Measurements from ENCODE around the gene EXOSC5.

Gene EXOSC5

DNA sequence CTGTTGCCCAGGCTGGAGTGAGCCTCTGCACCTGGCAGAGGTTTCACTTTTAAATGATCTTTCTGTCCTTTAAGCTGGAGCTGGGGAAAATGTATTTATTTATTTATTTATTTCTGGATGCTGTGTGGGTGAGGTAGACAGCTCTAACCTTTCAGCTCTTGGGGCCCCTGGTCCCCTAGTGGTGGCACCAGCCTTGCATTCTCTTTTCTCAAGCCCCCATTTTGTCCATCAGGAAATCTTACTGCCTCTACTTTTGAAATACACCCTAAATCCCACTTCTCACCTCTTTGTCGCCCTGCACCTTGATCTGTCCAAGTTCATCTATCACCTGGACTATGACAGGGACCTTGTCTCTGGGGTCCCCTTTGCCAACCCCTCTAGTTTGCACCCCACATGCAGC is 31.1 kb downstream of the EXOSC5 start:
- TF ChIP-seq JUND (IDR thresholded peaks at IDR 0.05; ENCODE audit: low read depth) = no peak
- in situ Hi-C loops (cut with HindIII; ENCODE audit: low pct_unique_long_range_greater_than_20kb, low sequenced_read_pairs) = no loop called here
- DNase-seq (ENCODE audit: low read depth in 1 of 2, low spot score in 1 of 2) = no peak

DNA sequence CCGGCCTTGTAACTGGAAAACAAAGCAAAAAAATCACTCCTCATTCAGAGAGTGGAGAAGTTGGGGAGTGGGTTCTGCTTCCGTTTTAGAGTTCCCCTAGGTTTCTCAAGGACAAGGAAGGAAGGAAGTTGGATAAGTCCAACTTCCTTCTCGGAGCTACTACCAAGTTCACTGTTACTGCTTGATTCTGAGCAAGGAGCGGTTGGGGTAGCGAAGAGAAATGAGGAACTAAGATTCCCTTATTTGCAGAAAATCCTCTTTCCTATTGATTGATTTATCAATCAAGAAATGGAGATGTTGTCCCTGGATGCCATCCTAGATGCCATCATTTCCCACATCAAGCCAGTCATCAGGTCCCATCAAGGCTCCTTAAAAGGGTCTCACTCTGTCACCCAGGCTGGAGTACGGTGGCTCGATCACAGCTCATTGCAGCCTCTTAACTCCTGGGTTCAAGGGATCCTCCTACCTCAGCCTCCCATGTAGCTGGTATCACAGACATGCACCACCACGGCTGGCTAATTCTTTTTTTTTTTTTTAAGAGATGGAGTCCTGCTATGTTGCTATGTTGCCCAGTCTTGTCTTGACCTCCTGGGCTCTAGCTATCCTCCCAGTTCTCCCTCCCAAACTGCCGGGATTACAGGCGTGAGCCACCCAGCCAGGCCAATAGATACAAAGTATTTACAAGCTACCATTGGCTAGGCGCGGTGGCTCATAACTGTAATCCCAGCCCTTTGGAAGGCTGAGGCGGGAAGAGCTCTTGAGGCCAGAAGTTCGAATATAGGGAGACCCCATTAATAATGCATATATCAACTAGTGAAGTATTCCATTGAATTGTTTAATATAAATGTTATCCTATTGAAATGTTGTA is 32.4 kb downstream of the EXOSC5 start:
- in situ Hi-C loops (cut with HindIII; ENCODE audit: low pct_unique_long_range_greater_than_20kb, low sequenced_read_pairs) = no loop called here
- no peak for DNase-seq (ENCODE audit: low read depth in 1 of 2, low spot score in 1 of 2)
- no peak for TF ChIP-seq JUND (IDR thresholded peaks at IDR 0.05; ENCODE audit: low read depth)

DNA sequence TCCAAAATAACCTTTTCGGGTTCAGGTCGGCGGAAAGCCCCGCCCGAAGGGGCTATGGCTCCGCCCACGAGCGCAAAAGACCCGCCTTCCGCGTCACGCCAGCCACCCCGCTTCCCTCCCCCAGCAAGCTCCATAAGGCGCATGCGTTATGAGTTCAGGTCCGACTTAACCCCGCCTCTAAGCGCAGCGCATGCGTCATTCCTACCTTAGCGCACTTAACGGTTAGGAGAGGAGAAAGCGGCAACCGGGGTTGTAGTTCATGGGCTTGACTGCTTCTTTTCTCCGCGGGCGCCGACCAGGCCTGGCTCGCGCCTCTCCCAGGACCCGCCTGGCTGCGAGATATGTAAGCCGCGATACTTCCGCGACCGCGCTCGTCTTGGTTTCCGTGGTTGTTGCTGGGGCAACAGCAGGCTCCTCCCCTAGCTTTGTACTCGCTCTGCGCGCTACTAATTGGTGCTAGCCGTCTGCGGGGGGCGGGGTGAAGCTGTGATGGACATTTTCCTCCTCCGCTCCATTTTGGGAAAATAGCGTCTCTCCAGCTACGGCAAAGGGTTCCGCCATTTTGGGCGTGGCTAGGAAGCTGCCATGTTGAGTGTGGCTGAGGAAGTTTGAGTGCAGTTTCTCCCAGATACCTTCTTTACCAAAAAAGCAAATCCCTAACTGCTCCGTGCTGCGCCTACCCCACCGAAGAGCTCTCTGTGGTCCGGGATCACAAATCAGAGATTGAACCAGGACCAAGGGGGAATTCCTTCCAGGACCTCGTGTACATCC is 33.2 kb downstream of the EXOSC5 start, which contains the start of gene B9D2:
B9D2 (minus strand) TSS at position 397 of the 771 bp plus-strand sequence. CDS start 630 bp downstream, outside the sequence.
- TF ChIP-seq JUND (IDR thresholded peaks at IDR 0.05; ENCODE audit: low read depth) = no peak
- in situ Hi-C loops (cut with HindIII; ENCODE audit: low pct_unique_long_range_greater_than_20kb, low sequenced_read_pairs) = no loop called here

DNA sequence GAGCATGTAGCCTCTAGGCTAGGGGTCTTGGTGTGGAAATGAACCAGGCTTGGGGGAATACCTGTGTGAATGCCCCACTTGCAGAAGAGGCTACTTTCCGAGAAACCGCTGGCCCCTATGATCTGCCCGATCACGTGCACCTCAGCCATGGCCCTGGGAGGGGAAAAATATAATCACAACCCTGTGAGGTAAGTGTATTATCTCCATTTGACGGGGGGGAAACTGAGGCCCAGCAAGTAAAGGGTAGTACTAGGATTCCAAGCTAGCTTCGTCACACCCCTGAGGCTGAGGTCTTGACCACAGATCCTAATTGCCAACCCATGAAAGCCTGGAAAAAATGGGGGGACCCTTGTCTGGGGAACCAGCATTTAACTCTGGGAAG is 33.8 kb downstream of the EXOSC5 start:
- in situ Hi-C loops (cut with HindIII; ENCODE audit: low pct_unique_long_range_greater_than_20kb, low sequenced_read_pairs) = no loop called here
- no peak for TF ChIP-seq JUND (IDR thresholded peaks at IDR 0.05; ENCODE audit: low read depth)
- DNase-seq (ENCODE audit: low read depth in 1 of 2, low spot score in 1 of 2) = no peak

More for the DNA sequence above, 33.2 kb downstream of the EXOSC5 start, which contains the start of gene B9D2:
- DNase-seq (ENCODE audit: low read depth in 1 of 2, low spot score in 1 of 2) = peak; percentile 90 to 97

DNA sequence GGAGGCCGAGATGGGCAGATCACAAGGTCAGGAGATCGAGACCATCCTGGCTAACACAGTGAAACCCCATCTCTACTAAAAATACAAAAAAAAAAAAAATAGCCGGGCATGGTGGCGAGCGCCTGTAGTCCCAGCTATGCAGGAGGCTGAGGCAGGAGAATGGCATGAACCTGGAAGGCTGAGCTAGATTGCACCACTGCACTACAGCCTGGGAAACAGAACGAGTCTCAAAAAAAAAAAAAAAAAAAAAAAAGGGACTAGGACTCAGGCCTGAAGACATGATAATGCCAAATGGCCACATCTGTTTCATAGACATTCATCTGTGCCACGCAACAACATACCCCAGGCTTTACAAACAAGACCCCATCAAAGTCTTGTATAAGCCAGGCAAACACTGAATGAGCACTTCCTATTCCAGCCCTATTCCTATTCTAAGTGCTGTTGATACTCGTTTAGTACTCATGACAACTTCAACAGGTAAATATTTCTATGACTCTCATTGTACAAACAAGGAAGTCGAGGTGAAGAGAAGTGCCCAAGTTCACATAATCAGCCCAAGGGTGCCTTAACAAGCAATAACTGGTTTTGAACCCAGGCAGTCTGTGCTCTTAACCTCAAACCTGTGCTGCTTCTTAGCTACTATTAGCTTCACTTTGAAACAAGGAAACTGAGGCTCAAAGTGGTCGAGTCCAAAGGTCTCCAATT is 34.9 kb downstream of the EXOSC5 start:
- TF ChIP-seq JUND (IDR thresholded peaks at IDR 0.05; ENCODE audit: low read depth) = no peak
- DNase-seq (ENCODE audit: low read depth in 1 of 2, low spot score in 1 of 2) = peak in 1 of 2 experiments; percentile 57

DNA sequence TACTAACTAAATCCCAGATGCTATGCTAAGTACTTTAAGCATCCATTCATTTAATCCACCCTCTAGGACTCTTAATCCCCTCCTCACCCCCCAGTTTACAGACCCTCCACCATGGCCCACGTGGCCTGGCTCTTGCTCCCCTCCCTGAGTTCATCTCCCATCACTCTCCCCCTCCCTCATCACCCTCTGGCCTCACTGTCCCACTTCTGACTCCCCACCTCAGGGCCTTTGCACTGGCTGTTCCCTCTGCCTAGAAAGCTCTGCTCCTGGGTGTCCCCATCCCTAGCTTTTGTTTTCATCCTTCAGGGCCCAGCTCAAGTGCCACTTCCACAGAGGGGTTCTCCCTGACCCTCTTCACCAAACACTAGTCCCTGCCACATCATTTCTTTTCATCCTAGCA is 37.4 kb downstream of the EXOSC5 start:
- DNase-seq (ENCODE audit: low read depth in 1 of 2, low spot score in 1 of 2) = no peak
- no peak for TF ChIP-seq JUND (IDR thresholded peaks at IDR 0.05; ENCODE audit: low read depth)
- in situ Hi-C loops (cut with HindIII; ENCODE audit: low pct_unique_long_range_greater_than_20kb, low sequenced_read_pairs) = no loop called here

More for the DNA sequence above, 34.9 kb downstream of the EXOSC5 start:
- in situ Hi-C loops (cut with HindIII; ENCODE audit: low pct_unique_long_range_greater_than_20kb, low sequenced_read_pairs) = no loop called here

DNA sequence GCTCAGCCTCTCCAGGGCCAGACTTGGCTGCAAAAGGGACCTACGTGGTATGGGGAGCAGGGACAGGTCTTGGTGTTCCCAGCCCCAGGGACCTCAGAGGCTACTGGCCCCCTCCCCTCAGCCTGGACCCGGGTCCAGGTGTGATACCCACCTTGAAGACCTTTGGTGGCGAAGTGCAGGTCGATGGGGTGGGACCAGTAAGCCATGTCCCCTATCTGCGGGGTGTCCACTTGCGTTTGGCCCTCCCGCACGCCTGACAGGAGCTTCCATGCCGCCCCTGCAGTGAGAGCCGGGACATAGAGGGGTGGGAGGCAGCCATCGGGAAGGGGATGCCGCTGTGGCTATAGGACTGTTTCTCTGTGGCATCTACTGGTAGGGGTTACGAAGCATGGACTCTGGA is 39.4 kb downstream of the EXOSC5 start:
- no peak for DNase-seq (ENCODE audit: low read depth in 1 of 2, low spot score in 1 of 2)
- no peak for TF ChIP-seq JUND (IDR thresholded peaks at IDR 0.05; ENCODE audit: low read depth)
- in situ Hi-C loops (cut with HindIII; ENCODE audit: low pct_unique_long_range_greater_than_20kb, low sequenced_read_pairs) = no loop called here

DNA sequence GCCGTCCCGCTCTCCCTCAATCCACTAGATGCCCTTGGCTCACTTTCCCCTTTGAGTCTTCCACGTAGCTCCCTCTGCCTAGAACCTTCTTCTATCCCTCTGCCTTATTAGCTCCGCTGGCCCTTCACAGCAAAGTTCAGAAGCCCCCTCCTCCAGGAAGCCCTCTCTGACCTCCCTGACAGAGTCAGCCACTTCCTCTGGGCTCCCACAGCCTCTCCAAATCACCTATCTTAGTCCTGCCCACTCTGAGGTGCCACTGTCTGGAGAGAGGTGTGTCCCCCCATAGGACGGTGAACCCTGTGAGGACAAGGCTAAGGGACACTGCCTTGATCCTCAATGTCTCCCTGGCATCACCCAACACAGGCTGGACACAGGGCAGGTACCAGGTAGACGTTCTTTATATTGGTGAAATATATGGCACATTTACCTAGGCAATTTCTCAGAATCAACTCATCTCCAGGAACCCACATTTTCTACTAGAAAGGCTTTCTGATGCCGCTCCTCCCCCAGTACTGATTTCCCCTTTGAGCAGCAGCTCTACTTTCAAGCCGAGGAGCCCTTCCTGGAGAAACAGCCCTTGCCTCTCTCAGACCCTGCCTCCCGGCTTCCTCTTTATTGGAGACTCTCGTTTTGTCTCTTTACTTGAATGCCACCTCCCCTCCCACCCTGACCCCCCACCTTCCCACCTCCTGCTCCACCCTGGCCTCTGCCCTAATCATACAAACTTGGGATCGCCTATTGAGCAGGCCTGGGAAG is 40.0 kb downstream of the EXOSC5 start:
- in situ Hi-C loops (cut with HindIII; ENCODE audit: low pct_unique_long_range_greater_than_20kb, low sequenced_read_pairs) = no loop called here
- no peak for TF ChIP-seq JUND (IDR thresholded peaks at IDR 0.05; ENCODE audit: low read depth)
- no peak for DNase-seq (ENCODE audit: low read depth in 1 of 2, low spot score in 1 of 2)

DNA sequence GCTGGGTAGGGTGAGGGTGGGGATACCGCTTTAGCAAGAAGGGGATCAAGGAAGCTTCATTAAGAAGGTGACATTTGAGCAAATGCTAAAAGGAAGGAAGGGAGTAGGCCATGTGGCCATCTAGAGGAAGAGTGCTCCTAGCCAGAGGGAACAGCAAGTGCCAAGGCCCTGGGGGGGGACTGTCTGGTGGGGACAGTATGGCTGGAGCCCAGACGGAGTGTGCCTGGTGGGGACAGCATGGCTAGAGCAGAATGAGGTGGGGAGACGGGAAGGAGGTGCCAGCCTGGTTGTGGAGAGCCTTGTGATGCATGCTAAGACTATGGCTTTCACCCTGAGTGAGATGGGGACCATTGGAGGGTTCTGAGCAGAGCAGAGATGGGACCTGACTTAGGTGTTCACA is 41.4 kb downstream of the EXOSC5 start:
- in situ Hi-C loops (cut with HindIII; ENCODE audit: low pct_unique_long_range_greater_than_20kb, low sequenced_read_pairs) = no loop called here
- TF ChIP-seq JUND (IDR thresholded peaks at IDR 0.05; ENCODE audit: low read depth) = no peak
- DNase-seq (ENCODE audit: low read depth in 1 of 2, low spot score in 1 of 2) = no peak

DNA sequence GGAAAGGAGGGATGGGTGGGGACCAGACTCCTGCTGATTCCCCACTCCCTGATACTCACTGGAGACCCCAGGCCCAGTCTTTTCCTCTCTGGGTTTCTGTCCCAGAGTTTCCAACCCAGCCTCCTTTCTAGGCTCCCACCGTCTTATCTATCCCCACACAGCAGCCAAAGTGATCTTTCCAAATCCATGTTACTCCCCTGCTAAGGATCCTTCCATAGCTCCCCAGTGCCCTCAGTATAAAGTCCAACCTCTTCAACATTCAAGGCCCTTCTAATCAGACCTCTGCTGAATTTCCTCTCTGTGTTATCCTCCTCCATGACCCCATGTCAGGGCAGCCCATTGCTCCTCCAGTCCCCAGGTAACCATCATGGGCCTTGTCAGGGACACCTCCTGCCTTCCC is 42.1 kb downstream of the EXOSC5 start:
- in situ Hi-C loops (cut with HindIII; ENCODE audit: low pct_unique_long_range_greater_than_20kb, low sequenced_read_pairs) = no loop called here
- TF ChIP-seq JUND (IDR thresholded peaks at IDR 0.05; ENCODE audit: low read depth) = no peak
- DNase-seq (ENCODE audit: low read depth in 1 of 2, low spot score in 1 of 2) = no peak

DNA sequence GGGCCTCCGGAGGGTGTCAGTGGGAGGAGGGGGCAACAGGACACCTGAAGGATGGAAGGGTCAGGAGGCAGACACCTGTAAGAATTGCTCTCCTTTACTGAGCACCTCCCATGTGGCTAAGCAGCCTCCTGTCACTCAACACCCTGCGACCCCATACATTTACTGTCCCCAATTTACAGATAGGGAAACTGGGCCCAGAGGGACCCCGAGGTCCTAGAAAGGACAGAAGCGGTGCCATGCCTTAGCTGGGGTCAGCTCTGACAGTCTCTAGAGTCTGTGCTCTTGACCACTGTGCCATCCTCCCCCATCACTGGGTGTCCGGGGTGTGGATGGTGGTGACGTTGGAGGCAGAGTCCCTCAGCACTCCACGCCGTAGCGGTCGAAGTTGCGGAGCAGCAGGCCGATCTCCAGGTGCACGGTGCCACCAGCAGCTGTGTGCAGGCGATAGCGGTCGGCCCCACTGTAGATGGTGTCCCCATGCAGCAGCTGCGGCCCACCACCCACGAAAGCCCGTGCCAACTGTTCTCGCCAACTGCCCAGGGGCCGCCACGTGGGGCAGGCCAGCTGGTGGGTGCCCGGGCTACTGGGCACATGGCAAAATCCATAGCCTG is 42.7 kb downstream of the EXOSC5 start:
- DNase-seq (ENCODE audit: low read depth in 1 of 2, low spot score in 1 of 2) = no peak
- in situ Hi-C loops (cut with HindIII; ENCODE audit: low pct_unique_long_range_greater_than_20kb, low sequenced_read_pairs) = no loop called here
- no peak for TF ChIP-seq JUND (IDR thresholded peaks at IDR 0.05; ENCODE audit: low read depth)
